ENCODE measurements around the gene CYP2W1.

DNA sequence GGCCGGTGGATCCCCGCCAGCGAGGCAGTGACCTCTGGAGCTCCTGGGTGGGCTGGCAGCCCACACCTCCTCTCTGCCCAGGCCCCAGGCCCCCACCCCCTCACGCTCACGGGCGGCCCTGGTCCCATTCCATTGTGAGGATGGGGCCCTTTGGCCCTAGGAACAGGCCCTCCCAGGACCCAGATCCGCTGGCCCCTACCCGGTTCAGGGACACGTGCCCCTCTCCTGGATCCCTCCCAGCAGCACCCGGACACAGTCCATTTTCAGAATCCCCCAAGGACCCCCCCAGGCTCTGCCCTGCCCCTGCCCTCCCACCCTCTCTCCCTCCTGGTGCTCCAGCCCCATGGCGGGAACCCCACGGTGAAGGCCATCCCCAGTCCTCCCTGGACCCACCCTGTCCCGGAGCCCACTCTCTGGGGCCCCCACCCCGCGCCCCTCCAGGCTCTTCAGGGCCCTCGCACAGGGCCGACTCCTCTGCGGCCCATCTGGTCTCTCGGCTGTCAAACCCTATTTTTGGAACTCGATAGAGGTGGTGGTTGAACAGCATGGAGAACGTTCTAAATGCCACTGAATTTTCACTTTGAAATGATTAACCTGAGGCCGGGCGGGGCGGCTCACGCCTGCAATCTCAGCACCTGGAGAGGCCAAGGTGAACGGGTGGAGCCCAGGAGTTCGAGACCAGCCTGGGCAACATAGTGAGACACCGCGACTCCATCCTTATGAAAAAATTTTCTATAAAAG is 36.6 kb upstream of the CYP2W1 start:
- TF ChIP-seq, protein P1, sequence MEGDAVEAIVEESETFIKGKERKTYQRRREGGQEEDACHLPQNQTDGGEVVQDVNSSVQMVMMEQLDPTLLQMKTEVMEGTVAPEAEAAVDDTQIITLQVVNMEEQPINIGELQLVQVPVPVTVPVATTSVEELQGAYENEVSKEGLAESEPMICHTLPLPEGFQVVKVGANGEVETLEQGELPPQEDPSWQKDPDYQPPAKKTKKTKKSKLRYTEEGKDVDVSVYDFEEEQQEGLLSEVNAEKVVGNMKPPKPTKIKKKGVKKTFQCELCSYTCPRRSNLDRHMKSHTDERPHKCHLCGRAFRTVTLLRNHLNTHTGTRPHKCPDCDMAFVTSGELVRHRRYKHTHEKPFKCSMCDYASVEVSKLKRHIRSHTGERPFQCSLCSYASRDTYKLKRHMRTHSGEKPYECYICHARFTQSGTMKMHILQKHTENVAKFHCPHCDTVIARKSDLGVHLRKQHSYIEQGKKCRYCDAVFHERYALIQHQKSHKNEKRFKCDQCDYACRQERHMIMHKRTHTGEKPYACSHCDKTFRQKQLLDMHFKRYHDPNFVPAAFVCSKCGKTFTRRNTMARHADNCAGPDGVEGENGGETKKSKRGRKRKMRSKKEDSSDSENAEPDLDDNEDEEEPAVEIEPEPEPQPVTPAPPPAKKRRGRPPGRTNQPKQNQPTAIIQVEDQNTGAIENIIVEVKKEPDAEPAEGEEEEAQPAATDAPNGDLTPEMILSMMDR (IDR thresholded peaks at IDR 0.05) = no peak
- TF ChIP-seq POLR2A (IDR thresholded peaks at IDR 0.05) = no peak
